Subcutaneous abdominal adipose tissue (tissue), 5 donors: ENCODE measurements around the gene SGMS1.

ENCODE experiments used
- H3K27ac ChIP-seq: one replicate; pipeline ENCODE4 v1.7.0; 2013; ENCODE audit warnings: low read depth, mild to moderate bottlenecking, inconsistent platforms, low read length, moderate library complexity
- H3K27me3 ChIP-seq, 5 donors: one replicate each; pipeline ENCODE4 v1.7.0; 2013; ENCODE audit warnings: low read length in 5 of 5, inconsistent platforms in 1 of 5; ENCODE audit not compliant: control insufficient read depth in 5 of 5, insufficient read depth in 4 of 5
- H3K36me3 ChIP-seq, 5 donors: one replicate each; pipeline ENCODE4 v1.7.0; 2013; ENCODE audit warnings: low read length in 5 of 5; ENCODE audit not compliant: control insufficient read depth in 5 of 5, insufficient read depth in 5 of 5
- H3K4me1 ChIP-seq, 5 donors: one replicate each; pipeline ENCODE4 v1.7.0; 2013; ENCODE audit warnings: low read length in 5 of 5, mild to moderate bottlenecking in 3 of 5, moderate library complexity in 1 of 5; ENCODE audit not compliant: control insufficient read depth in 5 of 5, insufficient read depth in 5 of 5
- H3K4me3 ChIP-seq, 5 donors: one replicate each; pipeline ENCODE4 v1.7.0; 2013; ENCODE audit warnings: low read length in 5 of 5, low read depth in 1 of 5
- H3K9ac ChIP-seq, 5 donors: one replicate each; pipeline ENCODE4 v1.7.0; 2013; ENCODE audit warnings: low read length in 5 of 5, mild to moderate bottlenecking in 4 of 5, moderate library complexity in 3 of 5
- H3K9me3 ChIP-seq, 5 donors: one replicate each; pipeline ENCODE4 v1.7.0; 2013; ENCODE audit warnings: low read length in 5 of 5; ENCODE audit not compliant: control insufficient read depth in 5 of 5
- donor health status: healthy.
- donor health status: healthy.
- donor health status: healthy.
- donor health status: healthy.
- donor health status: healthy.

The SGMS1 gene

GRCh38 chr10:50514995-50515394 lies 108.8 kb downstream of the SGMS1 start:
- Histone ChIP-seq H3K36me3 (peaks cover 0 to 8% (median 3%) of the 10 kb centered on the region in 5 donors), H3K9ac (no peak overlapping the region), H3K4me3 (no peak overlapping the region), H3K9me3 (no peaks in the 10 kb centered on the region), H3K27me3 (no peaks in the 10 kb centered on the region), H3K27ac (no peak overlapping the region), H3K4me1 (no peaks in the 10 kb centered on the region)

GRCh38 chr10:50513956-50514355 lies 109.8 kb downstream of the SGMS1 start:
- Histone ChIP-seq H3K36me3 (peaks cover 0 to 3% (median under 1%) of the 10 kb centered on the region in 5 donors), H3K9ac (no peak overlapping the region), H3K4me3 (no peak overlapping the region), H3K27ac (no peak overlapping the region), H3K4me1 (no peaks in the 10 kb centered on the region), H3K27me3 (no peaks in the 10 kb centered on the region), H3K9me3 (no peaks in the 10 kb centered on the region)

GRCh38 chr10:50512743-50513416 lies 110.9 kb downstream of the SGMS1 start:
- Histone ChIP-seq H3K4me3 (no peak overlapping the region), H3K27me3 (no peaks in the 10 kb centered on the region), H3K4me1 (no peaks in the 10 kb centered on the region), H3K36me3 (peaks cover 0 to 3% (median 0%) of the 10 kb centered on the region in 5 donors), H3K9me3 (no peaks in the 10 kb centered on the region), H3K9ac (no peak overlapping the region), H3K27ac (no peak overlapping the region)

GRCh38 chr10:50512214-50512595 lies 111.6 kb downstream of the SGMS1 start:
- H3K36me3 ChIP-seq, result peaks cover 0 to 3% (median 0%) of the 10 kb centered on the region in 5 donors
- H3K27me3 ChIP-seq, result no peaks in the 10 kb centered on the region
- H3K27ac ChIP-seq, result no peak overlapping the region
- no peaks in the 10 kb centered on the region for H3K4me1 ChIP-seq
- H3K9ac ChIP-seq, result no peak overlapping the region
- H3K4me3 ChIP-seq, result no peak overlapping the region
- H3K9me3 ChIP-seq, result no peaks in the 10 kb centered on the region

- Histone ChIP-seq H3K9ac (no peak overlapping the region), H3K27me3 (no peaks in the 10 kb centered on the region), H3K4me3 (no peak overlapping the region), H3K27ac (no peak overlapping the region), H3K9me3 (no peaks in the 10 kb centered on the region), H3K4me1 (no peaks in the 10 kb centered on the region), H3K36me3 (peaks cover 0 to 3% (median 0%) of the 10 kb centered on the region in 5 donors)
Measured at GRCh38 chr10:50511492-50512213, 112.1 kb downstream of the SGMS1 start.

- no peaks in the 10 kb centered on the region for H3K9me3 ChIP-seq
- H3K4me1 ChIP-seq, result no peaks in the 10 kb centered on the region
- H3K36me3 ChIP-seq, result peaks cover 0 to 3% (median 0%) of the 10 kb centered on the region in 5 donors
- no peaks in the 10 kb centered on the region for H3K27me3 ChIP-seq
- no peak overlapping the region for H3K27ac ChIP-seq
- no peak overlapping the region for H3K4me3 ChIP-seq
- H3K9ac ChIP-seq, result no peak overlapping the region
Measured at GRCh38 chr10:50510517-50511473, 113.0 kb downstream of the SGMS1 start.

- no peak overlapping the region for H3K4me3 ChIP-seq
- peaks cover 0 to 3% (median 0%) of the 10 kb centered on the region in 5 donors for H3K36me3 ChIP-seq
- H3K9me3 ChIP-seq, result no peaks in the 10 kb centered on the region
- H3K9ac ChIP-seq, result no peak overlapping the region
- H3K27ac ChIP-seq, result no peak overlapping the region
- H3K4me1 ChIP-seq, result no peaks in the 10 kb centered on the region
- H3K27me3 ChIP-seq, result no peaks in the 10 kb centered on the region
Measured at GRCh38 chr10:50508315-50509051, 115.3 kb downstream of the SGMS1 start.

GRCh38 chr10:50506861-50507573 lies 116.7 kb downstream of the SGMS1 start:
- Histone ChIP-seq H3K4me3 (no peak overlapping the region), H3K27me3 (no peaks in the 10 kb centered on the region), H3K36me3 (peaks cover 0 to 3% (median 0%) of the 10 kb centered on the region in 5 donors), H3K9me3 (no peaks in the 10 kb centered on the region), H3K27ac (no peak overlapping the region), H3K4me1 (peaks cover 0 to 3% (median 0%) of the 10 kb centered on the region in 5 donors), H3K9ac (no peak overlapping the region)

GRCh38 chr10:50504389-50504788 lies 119.4 kb downstream of the SGMS1 start:
- Histone ChIP-seq H3K4me1 (peaks cover 0 to 6% (median 0%) of the 10 kb centered on the region in 5 donors), H3K4me3 (no peak overlapping the region), H3K9ac (no peak overlapping the region), H3K27me3 (no peaks in the 10 kb centered on the region), H3K27ac (no peak overlapping the region), H3K9me3 (no peaks in the 10 kb centered on the region), H3K36me3 (no peaks in the 10 kb centered on the region)
